HG03039 (cell line): ENCODE data around the gene GOLGA8R.
"Not testable (repeated sequence)": the region's sequence is repeated elsewhere in the genome, so short reads cannot be mapped to it uniquely, and the experiment has no call there.

ENCODE experiments used
- ATAC-seq: cut with Tn5 transposase; IDR thresholded peaks from one replicate; pipeline ENCODE4 v1.9.1; 2021; ENCODE audit warnings: mild to moderate bottlenecking, moderate library complexity; ENCODE audit not compliant: unreplicated experiment

GOLGA8R gene

DNA sequence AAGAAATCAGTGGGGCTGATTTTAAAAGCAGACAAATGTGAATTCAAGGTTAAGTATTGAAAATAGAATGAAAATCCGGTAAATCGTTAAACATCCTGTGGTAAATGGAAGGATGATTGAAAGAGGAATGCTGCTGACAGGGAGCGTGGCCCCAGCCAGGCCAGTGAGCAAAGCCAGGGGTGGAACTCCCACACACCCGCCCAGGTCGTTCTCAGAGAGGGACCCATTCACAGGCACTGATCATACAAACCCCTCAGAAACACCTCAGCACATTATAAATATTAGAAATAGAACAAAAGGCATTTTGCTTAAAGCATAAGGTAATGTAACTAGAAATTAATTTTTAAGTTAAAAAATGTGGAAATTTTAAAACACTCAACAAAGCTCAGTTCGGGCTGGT, 59.0 kb downstream of the GOLGA8R start:
- not testable (repeated sequence) for ATAC-seq
